NCI-H526 treated with DMSO at 0.1 percent for 48 hours (cell line): Measurements from ENCODE around the gene G0S2.

Experiments
- DNase-seq: peaks from one replicate; lab custom pipeline; 2025; lab: John Stamatoyannopoulos, UW

Gene G0S2, protein sequence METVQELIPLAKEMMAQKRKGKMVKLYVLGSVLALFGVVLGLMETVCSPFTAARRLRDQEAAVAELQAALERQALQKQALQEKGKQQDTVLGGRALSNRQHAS

DNA sequence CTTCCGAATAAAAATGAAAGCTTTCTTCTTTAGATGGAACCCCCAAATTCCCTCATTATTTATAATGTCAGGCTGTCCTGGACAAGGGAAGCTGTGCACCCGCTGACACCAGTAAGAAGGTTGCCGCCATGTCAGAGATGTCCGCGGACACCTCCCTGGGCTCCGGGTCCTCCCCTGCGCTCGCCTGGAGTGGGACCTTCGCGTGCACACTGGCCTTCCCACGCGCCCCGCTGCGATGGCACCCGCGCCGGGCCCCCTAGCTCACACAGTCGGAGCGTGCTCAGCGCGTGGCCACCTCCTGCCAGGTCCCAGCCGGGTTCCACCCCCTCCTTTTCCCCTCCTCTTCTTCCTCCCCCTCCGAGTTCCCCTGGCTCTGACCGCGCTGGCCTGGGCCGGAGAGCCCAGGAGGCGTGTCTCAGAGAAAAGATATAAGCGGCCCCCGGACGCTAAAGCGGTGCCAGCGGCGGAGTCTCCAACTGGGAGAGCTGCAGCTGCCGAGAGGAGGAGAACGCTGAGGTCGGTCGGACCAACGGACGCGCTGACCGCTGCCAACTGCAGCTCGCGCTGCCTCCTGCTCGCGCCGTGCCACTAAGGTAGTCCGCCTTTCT is at the start of gene G0S2:
Gene G0S2 (plus strand): TSS at position 456 of the 608 bp plus-strand sequence. CDS start 273 bp downstream, outside the sequence.
- peak; percentile 34 for DNase-seq

DNA sequence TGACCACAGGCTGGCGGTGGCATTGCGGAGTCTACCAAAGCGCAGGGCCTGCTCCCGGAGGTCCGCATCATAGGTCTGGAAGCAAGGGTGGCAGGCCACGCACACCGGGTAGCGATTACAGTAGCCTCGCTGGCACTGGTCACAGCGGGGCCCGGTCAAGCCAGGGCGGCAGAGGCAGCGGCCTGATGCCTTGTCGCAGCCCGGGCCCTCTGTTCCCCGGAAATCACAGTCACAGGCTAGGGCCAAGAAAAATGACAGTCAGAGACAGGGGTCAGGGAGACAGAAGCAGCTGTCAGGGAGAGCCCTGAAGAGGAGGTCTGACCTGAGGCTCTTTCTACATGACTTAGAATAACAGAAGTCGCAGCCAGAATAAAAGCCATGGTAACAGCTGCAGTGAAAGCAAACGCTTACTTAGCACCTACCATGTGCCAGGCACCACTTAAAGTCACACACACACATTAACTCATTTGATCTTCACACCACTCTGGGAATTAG is 49.4 kb upstream of the G0S2 start:
- DNase-seq = no peak

DNA sequence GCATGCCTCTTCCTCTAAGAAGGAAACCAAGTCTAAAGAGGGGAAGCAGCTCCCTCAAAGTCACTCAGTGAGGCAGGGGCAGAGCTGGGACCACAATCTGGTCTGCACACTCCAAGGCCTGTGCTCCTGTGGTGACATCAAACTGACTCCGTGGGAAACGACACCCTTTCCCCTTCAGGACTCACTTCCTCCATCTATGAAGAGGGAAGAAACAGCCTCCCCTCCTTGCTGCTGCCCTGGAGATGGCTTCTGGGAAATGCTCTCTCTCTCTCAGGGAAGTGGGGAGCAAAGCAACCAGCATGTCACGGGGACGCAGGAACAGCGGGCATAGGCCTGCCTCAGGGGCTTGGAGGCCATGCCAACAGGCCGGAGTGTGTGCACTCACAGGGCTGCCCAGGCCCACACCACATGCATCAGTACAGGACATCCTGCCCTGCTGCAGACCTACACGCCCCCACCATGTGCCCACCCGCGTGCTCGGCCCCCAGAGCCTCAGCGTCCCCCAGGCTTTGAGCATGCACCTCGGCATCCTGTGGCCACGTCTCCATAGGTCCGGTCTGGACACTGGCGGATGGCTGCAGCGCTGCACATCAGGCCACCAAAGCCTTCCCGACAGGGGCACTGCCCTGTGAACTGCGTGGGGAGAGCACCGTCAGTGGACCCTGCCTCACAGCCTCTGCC is 48.7 kb upstream of the G0S2 start:
- no peak for DNase-seq

DNA sequence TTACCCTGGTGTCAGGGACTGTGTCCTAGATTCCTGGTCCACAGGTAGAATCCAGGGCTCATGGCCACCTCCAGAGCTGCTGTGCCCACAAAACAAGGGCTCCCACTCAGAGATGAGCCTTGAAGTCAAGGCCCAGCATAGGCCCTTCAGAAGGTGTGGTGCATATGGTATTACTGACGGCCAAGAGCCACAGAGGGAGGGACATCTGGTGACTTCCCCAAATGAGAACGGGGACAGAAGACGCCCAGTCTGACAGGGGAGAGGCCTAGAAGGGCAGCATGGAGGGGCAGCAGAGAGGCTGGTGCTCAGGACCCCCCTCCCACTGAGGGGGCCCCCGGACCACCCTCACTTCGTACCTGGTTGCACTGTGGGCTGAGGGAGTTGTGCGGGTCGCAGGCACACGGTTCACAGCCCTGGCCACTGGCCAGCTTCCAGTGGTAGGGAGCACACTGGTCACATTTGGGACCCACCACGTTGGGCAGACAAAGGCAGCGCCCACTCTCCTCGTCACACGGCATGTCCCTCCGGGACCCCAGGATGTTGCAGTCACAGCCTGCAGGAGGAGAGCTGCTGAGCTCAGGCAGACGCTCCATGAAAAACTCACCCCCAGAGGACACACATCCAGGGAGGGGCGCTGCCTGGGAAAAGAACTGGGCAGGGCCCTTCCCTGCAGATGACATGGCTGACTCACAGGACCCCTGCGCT is 48.0 kb upstream of the G0S2 start:
- DNase-seq = no peak

DNA sequence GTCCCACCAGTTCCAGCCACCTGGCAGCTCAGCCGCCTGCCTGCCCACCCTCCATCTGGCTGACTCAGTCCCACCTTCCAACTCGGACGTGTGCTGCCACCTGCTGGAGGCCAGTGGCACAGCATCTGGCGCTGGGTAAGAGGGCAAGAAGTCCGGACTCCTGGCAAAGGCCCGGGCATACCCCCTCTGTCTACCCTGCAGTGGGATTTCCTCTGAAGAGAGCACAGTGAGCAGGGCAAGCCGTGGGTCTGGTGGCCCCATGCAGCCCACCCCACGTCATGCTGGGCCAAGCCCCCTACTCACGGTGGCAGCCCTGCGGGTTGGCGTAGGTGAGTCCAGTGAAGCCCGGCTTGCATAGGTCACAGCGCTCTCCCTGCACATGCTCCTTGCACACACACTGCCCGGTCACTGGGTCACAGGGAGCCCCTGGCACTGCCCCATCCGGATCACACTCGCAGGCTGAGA is 47.4 kb upstream of the G0S2 start:
- no peak for DNase-seq

DNA sequence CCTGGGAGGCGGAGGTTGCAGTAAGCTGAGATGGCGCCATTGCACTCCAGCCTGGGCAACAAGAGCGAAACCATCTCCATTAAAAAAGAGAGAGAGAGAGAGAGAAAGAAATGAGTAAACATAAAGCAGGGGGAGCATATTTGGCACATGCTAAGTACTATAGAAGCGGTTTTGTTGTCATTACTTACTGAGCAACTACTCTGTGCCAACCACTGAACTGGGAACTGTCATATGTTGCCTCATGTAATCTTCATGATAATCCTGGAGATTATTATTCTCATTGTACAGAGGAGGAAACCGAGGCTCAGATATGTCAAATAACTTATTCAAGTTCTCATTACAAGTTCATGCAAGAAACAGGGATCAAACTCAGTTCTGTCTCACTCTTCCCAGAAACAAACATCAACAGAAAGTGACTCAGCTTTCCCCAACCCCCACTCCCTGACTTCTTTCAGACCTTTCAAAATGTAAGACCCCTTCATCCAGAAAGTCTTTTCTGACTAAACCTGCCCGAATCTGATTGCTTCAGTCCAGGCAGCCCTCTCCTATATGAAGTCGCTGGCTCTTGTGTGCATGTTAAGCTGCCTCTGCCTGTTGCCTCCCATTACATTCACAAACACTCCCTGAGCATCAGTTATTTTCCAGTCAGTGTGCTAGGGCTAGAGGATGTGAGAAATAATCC is 46.5 kb upstream of the G0S2 start:
- no peak for DNase-seq

DNA sequence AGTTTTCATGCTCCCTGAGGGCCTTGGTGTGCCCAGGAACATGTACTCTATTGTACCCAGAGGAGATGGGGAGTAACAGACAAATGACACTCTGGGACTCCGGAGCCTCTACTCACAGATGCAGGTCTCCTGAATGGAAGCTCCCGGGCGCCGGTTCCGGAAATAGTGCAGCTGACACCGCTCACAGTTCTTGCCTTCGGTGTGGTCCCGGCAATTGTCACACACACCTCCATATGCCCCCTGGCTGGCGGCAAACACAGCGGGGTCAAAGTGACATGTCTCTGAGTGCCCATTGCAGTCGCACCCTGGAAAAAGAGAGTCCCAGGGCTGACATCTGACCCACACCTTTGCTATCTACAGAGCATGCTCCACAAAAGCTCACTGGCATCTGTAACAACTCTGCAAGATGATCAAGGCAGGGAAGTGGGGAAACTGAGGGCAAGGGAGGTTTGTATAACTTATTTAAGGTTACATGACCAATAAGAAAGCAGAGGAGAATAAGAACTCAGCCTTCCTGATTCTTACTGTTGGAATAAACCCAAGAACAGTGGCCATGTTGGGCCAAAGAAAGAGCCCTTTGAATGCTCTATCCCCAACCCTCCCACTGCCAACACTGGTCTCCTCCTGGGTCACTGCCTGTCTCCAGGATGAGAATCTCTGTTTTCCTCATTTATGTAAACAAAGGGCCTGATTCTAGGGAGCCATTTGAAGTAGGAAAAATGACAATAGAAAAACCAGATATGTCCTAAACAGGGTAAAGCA is 45.4 kb upstream of the G0S2 start:
- DNase-seq = no peak

DNA sequence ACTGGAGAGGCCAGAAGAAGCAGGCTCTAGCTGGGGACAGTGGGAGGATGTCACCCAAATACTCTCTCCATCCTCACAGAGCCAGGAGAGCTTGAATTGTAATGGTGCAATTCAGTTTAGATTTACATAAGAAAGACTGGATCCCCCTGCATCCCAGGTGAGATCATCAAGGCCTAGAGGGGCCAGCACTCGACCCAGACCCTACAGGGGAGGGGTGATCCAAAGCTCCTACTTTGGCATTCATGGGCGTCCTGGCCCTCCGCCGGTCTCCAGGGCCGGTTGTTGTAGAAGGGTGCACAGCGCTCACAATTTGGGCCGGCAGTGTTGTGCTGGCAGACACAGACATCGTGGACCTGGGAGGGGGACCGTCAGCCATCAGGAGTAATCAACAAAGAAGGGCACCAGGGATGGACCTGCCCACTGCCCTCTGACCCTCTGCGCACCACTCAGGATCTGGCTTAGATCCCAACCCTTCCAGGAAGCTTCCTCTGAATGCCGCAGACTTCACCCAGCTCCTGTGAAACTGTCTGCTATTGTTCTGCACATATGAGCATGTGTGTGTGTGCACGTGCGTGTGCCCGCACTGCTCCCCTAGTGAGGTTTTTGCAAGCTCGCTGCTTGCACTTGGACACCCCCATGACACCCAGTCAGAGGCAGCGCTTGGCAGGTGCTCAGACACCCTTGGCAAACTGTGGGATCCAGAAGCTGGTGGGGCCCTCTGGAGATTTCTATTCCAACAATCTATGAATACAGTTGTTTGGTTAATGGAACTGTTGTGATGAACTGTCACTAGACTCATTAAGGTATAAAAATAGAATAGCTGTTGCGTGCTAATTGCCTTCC is 44.6 kb upstream of the G0S2 start:
- no peak for DNase-seq

DNA sequence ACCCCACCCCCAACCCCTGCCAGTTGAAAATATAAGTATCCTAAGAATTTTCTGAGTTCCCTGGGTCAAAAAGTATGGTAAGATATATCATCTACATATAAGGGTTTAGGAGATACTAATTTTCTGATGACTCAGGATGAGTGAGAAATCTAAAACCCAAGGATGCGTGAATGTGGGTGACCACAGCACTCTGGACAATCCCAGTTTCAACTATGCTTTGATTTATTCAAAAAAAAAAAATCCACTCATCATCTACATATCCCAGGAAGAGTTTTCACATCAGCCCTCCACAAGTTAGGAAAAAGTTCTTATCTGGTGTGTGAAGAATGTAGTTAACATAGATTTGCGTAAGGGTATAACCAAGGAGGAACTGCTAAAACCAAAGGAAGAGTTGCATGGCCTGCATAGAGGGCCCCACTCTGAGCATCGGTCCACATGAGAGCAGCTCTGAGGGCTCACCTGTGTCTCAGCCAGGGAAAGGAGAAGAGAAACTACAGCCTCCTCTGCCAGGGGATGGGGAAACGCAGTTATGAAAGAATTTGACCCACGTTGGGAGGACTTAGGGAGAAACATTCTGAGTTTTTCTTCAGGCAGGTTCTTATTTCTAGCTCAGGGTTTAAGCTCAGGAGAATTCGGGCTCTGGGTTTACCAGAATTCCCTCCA is 41.7 kb upstream of the G0S2 start:
- DNase-seq = no peak

DNA sequence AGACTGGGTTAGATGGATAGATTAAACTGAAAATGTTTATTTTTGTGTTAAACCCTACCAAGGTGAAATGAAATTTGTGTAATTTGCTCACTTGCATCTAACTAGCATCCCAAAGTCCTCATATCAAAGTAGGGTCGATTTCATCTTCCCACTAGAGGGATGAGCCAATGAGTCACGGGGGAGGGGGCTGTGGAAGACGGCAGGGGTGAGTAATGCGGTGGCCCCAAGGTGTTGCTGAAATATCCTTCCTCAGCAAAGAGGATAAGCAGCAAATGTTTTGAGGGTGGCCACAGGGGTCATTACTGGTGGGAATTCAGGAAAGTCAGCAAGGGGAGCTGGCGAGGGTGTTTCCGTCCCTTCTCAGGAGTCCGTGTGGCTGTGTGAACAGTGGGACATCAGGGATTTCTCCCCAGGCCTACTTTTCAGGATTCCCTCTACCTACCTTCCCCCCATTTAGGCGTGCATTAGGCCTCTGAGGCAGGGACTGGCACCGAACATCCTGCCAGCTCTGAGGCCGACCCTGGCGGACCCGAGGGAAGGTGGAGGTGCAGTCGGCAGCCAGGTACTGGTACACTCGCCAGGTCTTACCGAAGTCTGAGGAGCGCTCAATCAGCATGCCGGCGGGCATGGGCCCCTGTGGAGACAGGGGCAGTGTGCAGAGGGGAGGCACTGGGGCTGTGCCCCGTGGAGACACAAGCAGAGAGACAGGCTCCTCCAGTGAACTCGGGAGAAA is 41.0 kb upstream of the G0S2 start:
- no peak for DNase-seq

DNA sequence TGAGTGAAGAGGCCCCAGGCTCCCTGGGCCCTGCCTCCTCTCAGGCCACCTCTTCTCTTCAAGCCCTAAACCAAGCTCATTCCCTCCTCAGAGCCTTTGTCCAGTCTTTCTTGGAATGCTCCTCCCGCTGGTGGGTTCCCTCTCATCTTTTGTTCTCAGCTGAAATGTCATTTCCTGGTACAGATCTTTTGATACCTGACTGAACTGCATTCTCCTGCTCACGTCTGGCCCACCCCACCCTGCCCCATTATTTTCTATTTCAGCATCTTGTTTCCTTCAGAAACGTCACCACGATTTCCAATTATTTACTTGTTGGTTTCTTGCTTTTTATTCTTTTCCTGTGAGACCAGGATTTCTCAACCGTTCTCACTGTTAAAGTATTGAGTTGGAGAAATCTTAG is 39.4 kb upstream of the G0S2 start:
- no peak for DNase-seq

DNA sequence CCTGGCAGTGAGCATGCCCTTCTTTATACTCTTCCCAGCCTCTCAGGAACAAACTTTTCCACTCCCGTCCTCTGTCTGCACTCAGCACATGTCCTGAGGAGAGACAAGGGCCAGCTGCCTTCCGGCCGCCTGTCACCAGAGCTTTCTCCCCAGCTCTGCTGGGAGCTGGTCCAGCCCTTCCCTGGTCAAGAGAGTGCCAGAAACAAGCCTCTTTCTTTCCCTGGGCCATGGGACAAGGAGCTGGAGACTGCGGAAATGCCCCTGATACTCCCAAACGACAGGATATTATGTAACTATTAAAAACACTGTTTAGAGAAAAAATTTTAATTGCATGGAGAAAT is 33.4 kb upstream of the G0S2 start:
- DNase-seq = no peak

DNA sequence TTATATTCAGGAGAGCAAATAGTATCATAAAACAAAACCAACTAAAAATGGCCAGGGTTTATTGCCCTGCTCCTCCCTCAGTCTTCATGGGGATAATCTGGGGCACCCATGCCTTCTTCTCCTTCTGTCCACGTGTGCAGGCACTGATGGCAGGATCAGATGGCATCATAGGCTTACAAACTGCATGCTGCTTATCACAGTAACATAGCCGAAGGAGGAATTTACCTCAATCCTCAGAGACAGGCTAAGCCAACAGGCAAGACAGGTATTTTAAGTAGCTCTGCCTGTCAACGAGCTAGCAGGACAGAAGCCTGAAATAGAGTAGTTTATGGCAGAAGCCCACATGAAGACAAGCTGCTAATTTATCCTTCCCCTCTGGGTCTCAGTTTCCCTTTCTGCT is 32.4 kb upstream of the G0S2 start:
- DNase-seq = no peak

DNA sequence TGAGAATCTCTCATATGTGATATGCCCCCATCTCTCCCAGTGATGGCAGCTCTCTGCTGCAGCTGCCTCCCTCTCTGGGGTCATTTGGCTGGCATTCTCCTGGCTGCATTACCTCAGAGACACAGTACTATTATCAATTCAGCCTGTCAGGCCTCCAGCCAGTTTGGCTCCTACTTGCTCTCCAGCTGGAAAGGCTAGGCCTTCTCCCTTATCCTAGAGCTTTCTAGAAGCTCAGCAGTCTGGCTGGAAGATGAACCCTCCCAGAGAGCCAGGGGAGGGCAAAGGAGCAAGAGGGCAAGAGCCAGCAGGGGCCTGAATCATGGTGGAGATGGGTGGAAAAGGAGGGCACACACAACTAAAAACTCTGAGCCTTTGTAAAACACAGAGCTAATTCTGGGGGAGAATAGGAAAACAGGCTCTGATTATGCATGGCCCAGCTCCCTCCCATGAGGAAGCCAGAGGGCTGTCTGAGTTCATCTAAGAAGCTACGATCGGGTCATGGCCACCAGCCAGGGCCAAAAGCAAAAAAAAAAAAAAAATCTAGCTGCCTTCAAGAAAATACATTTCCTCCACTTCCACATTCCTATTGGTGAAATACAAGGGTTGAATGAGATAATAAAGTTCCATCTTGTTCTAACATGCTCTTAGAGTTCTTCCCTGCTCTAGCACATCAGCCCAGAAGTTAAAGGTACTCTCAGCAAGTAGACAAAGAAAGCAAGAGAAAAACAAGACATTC is 31.8 kb upstream of the G0S2 start:
- DNase-seq = no peak

DNA sequence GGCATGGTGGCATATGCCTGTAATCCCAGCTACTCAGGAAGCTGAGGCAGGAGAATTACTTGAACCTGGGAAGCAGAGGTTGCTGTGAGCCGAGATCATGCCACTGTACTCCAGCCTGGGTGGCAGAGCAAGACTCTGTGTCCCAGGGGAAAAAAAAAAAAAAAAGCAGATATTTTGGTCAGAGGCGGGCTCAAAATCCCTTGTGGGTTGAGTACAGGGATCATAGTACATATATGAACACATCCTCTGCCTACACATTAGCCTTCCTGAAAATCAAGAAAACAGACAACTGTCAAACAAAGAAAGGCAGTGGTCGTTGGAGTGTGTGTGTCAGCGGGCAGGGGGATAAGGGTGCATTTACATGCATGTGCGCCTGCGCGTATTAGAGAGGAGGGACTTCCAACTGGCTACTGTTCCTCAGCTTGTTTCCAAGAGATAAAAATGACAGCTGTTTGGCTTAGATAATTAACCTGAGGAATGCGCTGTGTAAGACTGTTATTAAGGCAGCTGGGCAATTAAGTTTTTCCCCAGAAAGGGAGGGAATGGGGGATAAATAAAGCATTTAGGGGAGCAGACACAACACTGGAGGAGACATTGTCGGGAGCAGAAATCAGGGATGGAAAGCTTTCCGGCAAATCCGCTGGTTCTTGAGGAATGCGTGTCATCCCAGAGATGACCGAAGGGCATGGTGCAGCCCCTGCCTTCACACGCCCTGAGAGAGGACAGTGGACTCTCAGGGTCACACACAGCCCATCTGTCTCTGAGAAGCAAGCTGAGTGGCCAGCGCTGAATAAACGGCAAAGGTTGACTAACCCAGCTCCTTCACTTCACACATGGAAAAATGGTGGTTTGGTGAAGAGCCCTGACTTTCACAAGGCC is 29.4 kb upstream of the G0S2 start:
- DNase-seq = no peak

DNA sequence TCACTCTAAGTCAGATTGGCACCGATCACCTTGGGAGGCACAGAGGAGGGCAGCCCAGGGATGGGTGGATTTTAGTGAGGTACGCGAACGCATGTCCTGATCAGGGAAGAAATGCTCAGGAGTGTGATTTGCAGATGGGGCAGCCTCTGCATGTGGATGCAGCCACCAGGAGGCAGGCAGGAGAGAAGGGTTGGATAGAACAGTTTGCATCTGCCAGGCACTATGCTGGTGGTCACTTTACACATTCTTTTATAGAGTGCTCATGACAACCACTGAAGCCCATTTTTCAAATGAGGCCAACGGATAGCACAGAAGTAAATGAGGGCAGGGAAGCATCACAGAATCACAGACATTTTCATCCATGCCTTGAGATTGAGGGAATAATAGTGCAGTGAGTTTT is 28.7 kb upstream of the G0S2 start:
- no peak for DNase-seq

DNA sequence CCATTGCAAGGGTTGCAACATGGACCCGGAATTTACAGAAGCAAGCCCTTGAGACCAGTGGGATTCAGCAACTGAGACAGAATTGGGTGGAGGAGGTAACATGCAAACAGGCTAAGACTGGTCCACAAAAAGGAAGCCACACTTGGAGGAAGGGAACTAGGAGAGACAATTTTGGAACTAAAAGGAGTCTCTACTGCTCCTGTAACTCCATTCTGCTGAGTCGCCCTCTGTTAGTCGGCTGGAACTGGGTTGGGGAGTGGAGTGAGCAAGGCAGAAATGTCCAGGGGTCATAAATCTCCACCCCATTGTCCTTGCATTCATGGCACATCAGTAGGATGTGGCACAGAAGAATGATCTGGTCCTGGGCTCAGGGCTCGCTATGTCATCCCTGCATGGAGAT is 28.1 kb upstream of the G0S2 start:
- no peak for DNase-seq

DNA sequence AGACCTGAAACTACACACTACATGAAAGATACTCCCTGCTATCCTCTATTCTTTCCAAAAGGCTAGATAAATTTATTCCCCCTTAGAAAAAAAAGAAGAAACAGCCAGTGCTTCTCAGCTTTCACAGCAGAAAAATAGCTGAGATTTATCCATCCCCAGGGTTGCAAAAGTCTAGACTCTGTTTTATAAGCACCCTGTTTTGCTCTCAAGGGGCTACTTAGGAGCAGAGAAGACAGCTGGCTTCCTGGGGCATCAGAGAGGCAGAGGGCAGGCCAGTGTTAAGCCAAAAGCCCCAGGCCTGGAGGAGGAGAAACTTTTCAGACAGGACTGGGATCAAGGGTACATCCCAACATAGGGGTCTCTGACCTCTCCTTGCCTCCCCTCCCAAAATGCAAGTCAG is 26.9 kb upstream of the G0S2 start:
- no peak for DNase-seq
